ENCODE data around the gene MITF. TPM values are rescaled to one million over a fixed set of nuclear protein-coding genes. Genes with fewer than 3 reads are reported as not detected.

Gene MITF
- total RNA-seq, 2 donors from 2014 or later, result 0.50 to 3.8 TPM

DNA sequence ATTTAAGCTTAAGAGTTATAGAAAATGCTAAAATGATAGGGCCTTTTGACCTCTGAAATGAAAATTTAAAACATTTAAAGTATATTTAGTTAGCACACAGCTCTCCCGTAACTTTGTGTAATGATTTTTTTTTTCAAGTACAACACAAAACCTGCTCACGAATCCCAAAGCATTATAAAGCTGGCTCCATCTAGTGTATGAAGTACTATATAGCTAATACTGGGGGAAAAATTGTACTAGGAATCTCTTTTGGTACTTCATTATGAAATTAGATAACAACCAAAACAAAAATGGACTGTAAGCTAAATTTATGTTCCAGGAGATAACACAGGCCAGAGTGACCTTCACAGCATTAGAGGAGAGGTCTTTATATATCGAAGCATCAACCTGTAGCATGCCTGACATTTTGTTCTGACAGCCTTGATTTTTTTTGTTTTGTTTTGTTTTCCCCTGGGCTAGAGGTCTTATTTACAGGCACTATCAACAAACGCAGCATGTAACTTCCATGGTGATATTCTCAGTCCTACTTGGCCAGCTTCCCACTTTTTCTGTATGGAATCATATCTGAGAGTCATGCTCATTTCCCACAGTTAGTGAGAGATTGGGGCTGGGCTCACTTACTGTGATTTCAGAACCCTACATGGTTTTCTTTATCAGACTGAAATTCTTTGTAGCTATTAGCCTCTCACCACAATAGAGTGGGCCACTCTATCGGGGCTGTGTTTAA lies 116.3 kb downstream of the MITF start:
- H3K27me3 Mint-ChIP-seq, result no peaks in the 10 kb centered on the region
- H3K9me3 ChIP-seq (ENCODE audit: control insufficient read depth, low read length, poor library complexity, severe bottlenecking), result no peaks in the 10 kb centered on the region
- DNase-seq, result no peak
- H3K27ac Mint-ChIP-seq, result no peak overlapping the region
- H3K4me1 Mint-ChIP-seq, result no peaks in the 10 kb centered on the region
- H3K4me3 Mint-ChIP-seq, result no peak overlapping the region
- no peaks in the 10 kb centered on the region for H3K36me3 Mint-ChIP-seq (ENCODE audit: low read depth)
- no peak for ATAC-seq

DNA sequence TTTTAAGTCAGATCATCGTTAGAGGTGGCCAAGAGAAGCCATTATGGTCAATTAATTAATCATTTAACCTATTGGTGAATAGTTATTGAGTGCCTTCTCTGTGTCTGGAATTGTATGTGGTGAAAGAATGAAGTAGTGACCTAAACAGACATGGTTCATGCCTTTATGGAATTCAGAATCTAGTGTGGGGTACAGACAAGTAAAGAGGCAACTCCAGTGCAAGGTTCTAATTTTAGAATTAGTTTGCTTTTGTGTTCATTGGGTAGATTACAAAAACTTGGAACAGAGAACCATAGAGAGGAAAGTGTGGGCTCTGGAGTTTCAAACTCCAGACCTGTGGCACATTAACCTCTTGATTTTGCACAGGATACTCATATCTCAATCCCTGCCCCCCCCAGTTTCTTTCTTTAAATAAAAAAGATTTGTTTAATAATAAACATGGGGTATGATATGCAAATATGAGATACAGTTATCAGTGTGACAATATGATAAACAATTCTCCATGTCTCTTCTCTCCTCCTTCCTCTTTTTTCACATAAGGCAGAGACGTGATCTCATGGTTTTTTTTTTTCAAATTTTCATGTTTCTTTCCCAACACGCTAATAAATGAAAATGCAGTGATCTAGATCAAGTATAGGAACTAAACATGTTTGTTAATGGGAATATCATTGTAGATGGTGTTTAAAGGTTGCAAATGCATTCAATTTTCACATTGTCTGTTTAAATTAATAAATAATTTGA lies 117.9 kb downstream of the MITF start:
- H3K9me3 ChIP-seq (ENCODE audit: control insufficient read depth, low read length, poor library complexity, severe bottlenecking), result no peaks in the 10 kb centered on the region
- no peak for DNase-seq
- no peaks in the 10 kb centered on the region for H3K27me3 Mint-ChIP-seq
- no peak for ATAC-seq
- no peaks in the 10 kb centered on the region for H3K4me1 Mint-ChIP-seq
- no peak overlapping the region for H3K4me3 Mint-ChIP-seq
- no peaks in the 10 kb centered on the region for H3K36me3 Mint-ChIP-seq (ENCODE audit: low read depth)
- H3K27ac Mint-ChIP-seq, result no peak overlapping the region

DNA sequence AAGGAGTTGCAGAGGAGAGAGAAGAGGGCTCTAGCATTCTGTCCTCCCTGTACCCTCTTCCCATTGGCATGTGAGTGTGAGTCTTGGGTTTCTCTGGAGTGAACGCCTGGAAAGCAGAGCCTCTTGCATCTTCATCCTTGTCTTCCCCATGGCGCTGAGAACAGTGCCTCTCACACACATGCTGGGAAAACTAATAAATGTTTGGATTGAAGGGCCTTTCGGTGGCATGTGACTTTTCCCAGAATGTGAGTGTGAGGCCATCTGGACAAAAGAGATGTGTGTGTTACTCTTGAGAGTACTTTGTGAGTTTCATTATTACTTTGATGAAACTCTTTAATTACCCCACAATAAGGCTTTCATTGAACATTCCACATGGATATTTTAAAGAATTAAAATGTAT lies 122.3 kb downstream of the MITF start:
- DNase-seq (no peak), ATAC-seq (no peak)
- Mint-ChIP-seq H3K36me3 (ENCODE audit: low read depth) (no peaks in the 10 kb centered on the region), H3K4me3 (no peak overlapping the region), H3K27me3 (no peaks in the 10 kb centered on the region), H3K27ac (no peak overlapping the region), H3K4me1 (no peaks in the 10 kb centered on the region)
- H3K9me3 ChIP-seq (ENCODE audit: control insufficient read depth, low read length, poor library complexity, severe bottlenecking), result no peaks in the 10 kb centered on the region

DNA sequence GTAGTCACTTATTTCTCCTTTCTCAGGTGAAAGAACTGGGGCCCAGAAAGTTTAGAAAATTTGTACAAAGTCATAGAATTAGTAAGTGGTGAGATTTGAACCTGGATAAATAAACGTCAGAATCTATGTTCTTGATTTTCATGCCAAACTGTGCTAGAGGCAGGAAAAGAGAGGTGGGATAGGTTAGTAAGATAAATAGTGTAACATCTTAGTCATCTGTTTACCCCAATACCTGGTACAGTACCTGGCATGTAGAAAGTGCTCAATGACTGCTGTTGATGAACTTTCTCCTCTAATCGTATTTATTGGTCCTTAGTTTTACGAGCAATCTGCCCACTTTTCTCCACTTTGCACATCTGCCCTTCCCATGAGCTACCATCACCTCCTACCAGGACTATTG lies 124.9 kb downstream of the MITF start:
- no peak for DNase-seq
- no peaks in the 10 kb centered on the region for H3K4me1 Mint-ChIP-seq
- no peak for ATAC-seq
- no peaks in the 10 kb centered on the region for H3K36me3 Mint-ChIP-seq (ENCODE audit: low read depth)
- H3K27me3 Mint-ChIP-seq, result no peaks in the 10 kb centered on the region
- no peaks in the 10 kb centered on the region for H3K9me3 ChIP-seq (ENCODE audit: control insufficient read depth, low read length, poor library complexity, severe bottlenecking)
- H3K4me3 Mint-ChIP-seq, result no peak overlapping the region
- no peak overlapping the region for H3K27ac Mint-ChIP-seq

DNA sequence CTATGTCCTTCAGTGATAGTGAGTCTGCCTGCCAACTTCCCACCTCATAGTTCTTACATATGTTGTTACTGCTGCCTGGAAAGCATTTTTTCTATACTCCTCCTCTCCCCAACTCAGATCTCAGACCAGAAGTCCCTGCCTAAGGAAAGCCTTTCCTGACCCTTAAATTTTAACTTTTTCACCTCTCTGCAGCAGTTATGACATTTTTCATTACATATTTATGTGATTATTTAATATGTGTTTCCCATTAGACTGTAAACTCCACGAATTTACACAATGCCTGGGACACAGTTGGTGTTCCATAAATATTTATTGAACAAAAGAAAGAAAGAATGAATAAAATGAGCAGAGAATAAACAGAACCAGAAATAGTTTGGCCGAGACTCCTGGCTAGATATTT lies 125.5 kb downstream of the MITF start:
- no peak for ATAC-seq
- DNase-seq, result no peak
- H3K36me3 Mint-ChIP-seq (ENCODE audit: low read depth), result no peaks in the 10 kb centered on the region
- no peaks in the 10 kb centered on the region for H3K4me1 Mint-ChIP-seq
- no peaks in the 10 kb centered on the region for H3K9me3 ChIP-seq (ENCODE audit: control insufficient read depth, low read length, poor library complexity, severe bottlenecking)
- H3K4me3 Mint-ChIP-seq, result no peak overlapping the region
- H3K27ac Mint-ChIP-seq, result no peak overlapping the region
- no peaks in the 10 kb centered on the region for H3K27me3 Mint-ChIP-seq

DNA sequence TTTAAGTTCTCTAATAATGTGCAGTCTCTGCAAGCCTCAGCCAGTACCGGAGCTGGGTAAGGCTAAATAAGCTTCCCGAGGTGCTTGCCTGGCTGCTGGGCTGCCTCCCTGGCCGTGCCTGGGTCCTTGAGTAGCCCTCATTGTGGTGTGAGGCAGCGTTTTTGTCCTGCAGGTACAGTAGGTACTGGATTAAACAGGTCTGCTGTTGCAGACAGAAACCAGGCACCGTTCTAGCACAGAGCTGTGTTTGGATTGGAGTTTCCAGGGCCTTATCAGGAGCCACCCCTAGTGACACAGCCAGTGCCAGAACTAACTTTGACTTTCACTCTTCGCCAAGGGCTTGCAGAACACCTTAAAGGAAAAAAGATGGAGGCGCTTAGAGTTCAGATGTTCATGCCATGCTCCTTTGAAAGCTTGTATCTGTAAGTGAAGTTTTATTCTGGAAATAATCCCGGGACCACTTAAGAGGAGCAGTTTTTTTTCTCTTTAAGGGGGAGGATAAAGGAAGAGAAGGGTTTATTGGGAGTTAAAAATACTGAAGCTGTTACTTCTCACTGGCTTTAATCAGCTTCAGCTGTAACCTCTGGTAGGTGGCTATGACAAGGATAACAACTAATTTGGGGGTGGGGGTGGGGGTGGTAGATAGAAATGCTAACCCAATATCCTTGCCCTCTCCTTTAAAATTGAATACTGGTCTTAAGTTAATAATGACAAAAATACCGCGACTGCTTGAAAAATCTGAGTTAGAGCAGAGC lies 126.8 kb downstream of the MITF start:
- H3K9me3 ChIP-seq (ENCODE audit: control insufficient read depth, low read length, poor library complexity, severe bottlenecking), result no peaks in the 10 kb centered on the region
- Mint-ChIP-seq H3K27me3 (no peaks in the 10 kb centered on the region), H3K4me3 (no peak overlapping the region), H3K36me3 (ENCODE audit: low read depth) (no peaks in the 10 kb centered on the region), H3K4me1 (no peaks in the 10 kb centered on the region), H3K27ac (no peak overlapping the region)
- ATAC-seq (no peak), DNase-seq (no peak)

DNA sequence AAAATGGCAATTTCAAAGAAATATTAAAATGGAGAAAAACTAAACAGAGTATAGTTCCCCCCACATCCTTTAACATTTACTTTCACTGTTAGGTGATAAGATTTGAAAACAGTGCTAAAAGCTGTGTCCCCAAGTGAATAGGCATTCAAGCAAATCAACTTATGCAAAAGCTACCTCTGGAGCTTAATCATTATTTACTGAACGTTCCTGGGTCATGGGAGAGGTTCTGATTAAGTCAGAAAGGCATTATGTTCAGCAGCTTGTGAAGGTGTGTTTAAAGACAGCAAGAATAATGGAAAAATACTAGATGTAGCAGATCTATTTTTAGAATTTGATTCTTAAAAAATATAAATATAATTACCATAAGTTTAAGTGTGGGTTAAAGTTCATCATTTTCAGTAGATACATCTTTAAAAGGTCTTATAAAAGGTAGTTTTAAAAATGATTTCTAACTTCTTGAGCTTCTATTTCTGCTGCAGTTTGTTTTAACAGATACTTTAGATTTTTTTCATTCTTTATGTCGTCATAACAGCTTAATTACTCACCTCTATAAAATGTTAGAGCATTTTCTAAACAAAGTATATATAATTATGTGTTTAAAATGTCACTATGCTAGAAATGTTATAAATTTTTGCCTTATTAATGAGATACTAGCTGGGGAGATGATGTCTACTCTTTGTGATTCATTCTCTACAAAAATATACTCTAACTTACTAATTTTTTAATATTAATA lies 127.9 kb downstream of the MITF start:
- no peaks in the 10 kb centered on the region for H3K9me3 ChIP-seq (ENCODE audit: control insufficient read depth, low read length, poor library complexity, severe bottlenecking)
- DNase-seq (no peak), ATAC-seq (no peak)
- no peak overlapping the region for H3K27ac Mint-ChIP-seq
- no peaks in the 10 kb centered on the region for H3K36me3 Mint-ChIP-seq (ENCODE audit: low read depth)
- H3K4me1 Mint-ChIP-seq, result no peaks in the 10 kb centered on the region
- no peak overlapping the region for H3K4me3 Mint-ChIP-seq
- H3K27me3 Mint-ChIP-seq, result no peaks in the 10 kb centered on the region

DNA sequence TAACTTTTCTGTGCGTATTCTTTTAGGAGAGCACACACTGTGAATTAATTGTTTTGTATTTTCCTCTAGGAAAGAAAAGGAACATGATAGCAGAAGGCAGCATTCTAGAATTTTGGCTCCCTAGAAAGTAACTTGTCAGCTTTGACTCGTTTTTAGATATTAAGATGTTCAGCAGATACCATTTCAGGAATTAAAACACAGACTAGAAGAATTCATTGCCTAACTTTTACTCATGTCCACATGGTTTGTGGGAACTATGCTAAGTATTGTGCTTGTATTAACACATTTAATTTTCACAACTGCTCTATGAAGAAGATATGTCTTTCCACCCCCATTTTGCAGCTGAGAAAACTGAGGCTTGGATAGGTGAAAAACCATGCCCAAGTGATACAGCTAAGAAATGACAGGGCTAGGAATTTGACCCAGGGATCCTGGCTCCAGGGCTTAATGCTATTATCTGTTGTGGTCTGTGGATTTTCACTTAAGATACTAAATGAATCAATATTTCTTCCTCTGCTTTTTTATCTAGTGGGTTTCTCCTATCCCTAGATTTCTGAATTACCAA lies 128.8 kb downstream of the MITF start:
- ATAC-seq (no peak), DNase-seq (no peak)
- no peaks in the 10 kb centered on the region for H3K4me1 Mint-ChIP-seq
- H3K4me3 Mint-ChIP-seq, result no peak overlapping the region
- H3K27ac Mint-ChIP-seq, result no peak overlapping the region
- H3K36me3 Mint-ChIP-seq (ENCODE audit: low read depth), result no peaks in the 10 kb centered on the region
- no peaks in the 10 kb centered on the region for H3K27me3 Mint-ChIP-seq
- H3K9me3 ChIP-seq (ENCODE audit: control insufficient read depth, low read length, poor library complexity, severe bottlenecking), result no peaks in the 10 kb centered on the region

DNA sequence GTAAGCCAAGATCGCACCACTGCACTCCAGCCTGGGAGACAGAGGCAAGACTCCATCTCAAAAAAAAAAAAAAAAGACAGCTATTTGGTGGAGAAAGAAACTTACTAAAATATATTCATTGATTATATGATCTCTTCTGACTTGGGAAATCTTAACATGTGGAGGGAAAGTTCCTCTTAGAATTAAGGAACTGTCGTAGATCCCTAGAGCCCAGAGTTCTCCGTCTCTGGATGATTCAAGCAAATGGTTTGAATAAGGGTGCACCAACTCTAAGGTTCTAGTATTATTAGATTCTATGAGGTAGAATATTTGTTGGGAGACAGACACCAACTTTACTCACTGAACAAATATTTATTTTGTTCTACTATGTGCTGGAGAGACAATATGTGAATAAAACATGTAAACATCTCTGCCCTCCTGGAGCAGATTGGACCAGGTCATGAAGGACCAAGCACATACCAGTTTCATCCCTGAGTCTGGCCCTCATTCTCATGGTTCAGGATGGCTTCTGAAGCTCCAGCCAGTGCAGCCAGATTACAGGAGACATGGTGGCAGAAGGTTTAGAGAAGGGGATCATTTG lies 129.7 kb downstream of the MITF start:
- ATAC-seq (no peak), DNase-seq (no peak)
- H3K4me3 Mint-ChIP-seq, result no peak overlapping the region
- H3K36me3 Mint-ChIP-seq (ENCODE audit: low read depth), result no peaks in the 10 kb centered on the region
- H3K9me3 ChIP-seq (ENCODE audit: control insufficient read depth, low read length, poor library complexity, severe bottlenecking), result no peaks in the 10 kb centered on the region
- no peak overlapping the region for H3K27ac Mint-ChIP-seq
- no peaks in the 10 kb centered on the region for H3K4me1 Mint-ChIP-seq
- no peaks in the 10 kb centered on the region for H3K27me3 Mint-ChIP-seq

DNA sequence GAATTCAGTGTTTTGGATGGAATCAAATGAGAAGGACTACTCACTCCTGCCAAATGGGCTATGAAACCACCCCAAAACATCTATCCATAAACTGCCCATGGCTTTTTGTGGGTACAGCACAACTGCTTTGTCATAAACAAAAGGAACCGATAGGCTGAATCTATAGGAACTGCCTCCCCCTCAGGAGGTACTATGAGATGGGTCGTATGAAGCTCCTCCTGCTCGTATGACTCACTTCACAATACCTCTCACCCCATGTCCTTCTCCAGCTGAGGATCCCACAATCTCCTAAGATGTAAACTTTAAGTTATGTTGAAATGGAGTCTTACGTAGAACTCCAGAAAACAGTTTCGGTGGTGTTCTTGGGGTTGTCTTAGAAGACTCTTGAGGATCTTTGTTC lies 130.4 kb downstream of the MITF start:
- Mint-ChIP-seq H3K4me1 (no peaks in the 10 kb centered on the region), H3K27me3 (no peaks in the 10 kb centered on the region), H3K36me3 (ENCODE audit: low read depth) (no peaks in the 10 kb centered on the region), H3K27ac (no peak overlapping the region), H3K4me3 (no peak overlapping the region)
- H3K9me3 ChIP-seq (ENCODE audit: control insufficient read depth, low read length, poor library complexity, severe bottlenecking), result no peaks in the 10 kb centered on the region
- ATAC-seq, result no peak
- no peak for DNase-seq

DNA sequence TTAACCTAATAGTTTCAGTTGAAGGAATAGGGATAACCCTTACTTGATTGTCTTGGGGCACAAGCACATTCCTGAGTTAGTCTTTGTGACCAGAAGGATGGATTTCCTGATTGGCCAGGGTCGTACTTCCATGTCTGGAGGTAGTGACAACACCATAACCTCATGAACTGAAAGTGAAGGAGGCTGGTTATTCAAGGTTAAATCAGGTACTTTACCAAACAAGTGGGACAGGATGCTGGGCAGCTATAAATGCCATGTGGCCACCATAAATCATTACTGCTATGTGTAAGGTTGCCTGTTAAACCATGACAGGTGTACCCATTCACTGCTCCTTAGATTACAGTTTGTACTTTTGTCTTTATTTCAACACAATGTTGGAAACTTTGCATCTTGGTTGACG lies 132.0 kb downstream of the MITF start:
- Mint-ChIP-seq H3K36me3 (ENCODE audit: low read depth) (no peaks in the 10 kb centered on the region), H3K27me3 (no peaks in the 10 kb centered on the region), H3K4me1 (no peaks in the 10 kb centered on the region), H3K27ac (no peak overlapping the region), H3K4me3 (no peak overlapping the region)
- H3K9me3 ChIP-seq (ENCODE audit: control insufficient read depth, low read length, poor library complexity, severe bottlenecking), result no peaks in the 10 kb centered on the region
- ATAC-seq (no peak), DNase-seq (no peak)

DNA sequence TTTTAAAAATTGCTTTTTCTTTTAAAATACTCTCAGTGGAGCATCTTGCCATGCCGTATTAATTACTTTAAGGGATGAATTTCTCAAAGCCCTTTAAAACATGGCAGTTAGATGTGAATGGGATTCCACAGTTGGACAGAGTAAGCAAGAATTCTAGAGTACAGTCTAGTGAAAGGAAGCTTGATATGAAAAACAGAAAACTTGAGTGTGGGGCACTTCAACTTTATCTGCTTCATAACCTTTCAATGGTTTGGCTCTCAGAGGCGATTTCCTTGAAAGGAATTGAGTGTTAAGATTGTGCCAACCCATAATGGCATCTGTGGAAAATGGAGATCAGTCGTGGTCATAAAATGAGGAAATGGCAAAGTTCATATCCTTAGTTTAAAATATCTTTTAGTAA lies 132.6 kb downstream of the MITF start:
- no peaks in the 10 kb centered on the region for H3K36me3 Mint-ChIP-seq (ENCODE audit: low read depth)
- no peak for ATAC-seq

More for the DNA sequence above, 132.6 kb downstream of the MITF start:
- Mint-ChIP-seq H3K4me1 (no peaks in the 10 kb centered on the region), H3K27ac (no peak overlapping the region), H3K27me3 (no peaks in the 10 kb centered on the region), H3K4me3 (no peak overlapping the region)
- no peaks in the 10 kb centered on the region for H3K9me3 ChIP-seq (ENCODE audit: control insufficient read depth, low read length, poor library complexity, severe bottlenecking)
- no peak for DNase-seq

Measured in T-helper 17 cell (primary cell).